ENCODE measurements around the gene SLC25A38. TPM values are rescaled to one million over a fixed set of nuclear protein-coding genes. Genes with fewer than 3 reads are reported as not detected.

The SLC25A38 gene
- total and polyA plus RNA-seq, 9 of the 15 experiments (the other 6 are each of a cell fraction or from before 2014, with no cell fraction given): 13.5 to 51.1 (median 30.6) TPM

DNA sequence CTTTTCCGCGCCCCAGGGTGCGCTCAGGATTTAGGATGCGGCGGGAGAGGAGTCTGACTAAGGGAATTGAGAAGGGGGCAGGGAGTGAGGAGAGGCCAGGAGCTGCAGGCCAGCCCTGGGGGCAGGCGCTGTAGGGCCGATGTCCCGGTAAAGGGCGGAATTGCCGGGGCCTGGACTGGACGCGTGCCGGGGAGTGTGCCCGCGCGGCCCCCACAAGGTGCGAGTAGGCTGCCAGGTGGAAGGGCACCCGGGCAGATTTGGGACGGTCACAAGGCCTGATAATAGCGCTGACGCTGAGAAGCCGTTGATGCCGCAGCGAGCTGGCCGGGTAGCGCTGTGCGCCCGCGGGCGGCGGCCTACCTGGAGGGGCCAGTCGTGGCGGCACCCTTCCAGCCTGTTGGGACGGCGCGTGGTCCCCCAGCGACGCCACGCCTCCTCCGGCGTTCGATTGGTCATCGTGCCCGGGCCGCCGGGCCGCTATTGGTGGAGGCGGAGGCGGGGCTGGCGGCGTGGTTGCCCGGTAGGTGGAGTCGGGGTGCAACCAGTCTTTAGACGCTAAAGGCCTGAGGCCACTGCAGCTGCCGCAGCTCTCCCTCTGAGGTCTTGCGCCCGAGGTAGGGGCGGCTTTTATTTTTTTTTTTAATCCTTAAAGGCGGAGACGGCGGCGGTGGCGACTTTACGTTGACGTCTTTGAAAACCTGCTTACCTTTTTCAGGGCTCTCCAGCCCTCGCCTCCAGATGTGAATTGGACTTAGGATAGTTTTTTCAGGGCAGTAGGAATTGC lies 903 bp downstream of the SLC25A38 start:
- in situ Hi-C loops (cut with MboI): loop anchor here (10.0 kb wide), 1 partner anchor 259 kb away; no protein-coding TSS in a partner anchor
- peak overlapping the region; percentile 79 to 94 for H3K9ac ChIP-seq (ENCODE audit: insufficient read depth in 1 of 2, low read depth in 2 of 2, low read length in 2 of 2)
- TF ChIP-seq U2AF1 (optimal IDR thresholded peaks at IDR 0.05; ENCODE audit: low read depth, low read length): peak; percentile 22
- TF ChIP-seq CAMTA2 (CRISPR knock-in tag; conservative IDR thresholded peaks at IDR 0.05): 0 out of 2 replicates have a peak, but pooled peaks have one; percentile 24
- TF ChIP-seq FOXK1 (CRISPR knock-in tag; IDR thresholded peaks at IDR 0.05; ENCODE audit: borderline replicate concordance): peak; percentile 71; the same call in 1 of the 2 replicates
- TF ChIP-seq RNF2 (IDR thresholded peaks at IDR 0.05): peak; percentile 44; the same call in 1 of the 2 replicates
- TF ChIP-seq, protein P1, sequence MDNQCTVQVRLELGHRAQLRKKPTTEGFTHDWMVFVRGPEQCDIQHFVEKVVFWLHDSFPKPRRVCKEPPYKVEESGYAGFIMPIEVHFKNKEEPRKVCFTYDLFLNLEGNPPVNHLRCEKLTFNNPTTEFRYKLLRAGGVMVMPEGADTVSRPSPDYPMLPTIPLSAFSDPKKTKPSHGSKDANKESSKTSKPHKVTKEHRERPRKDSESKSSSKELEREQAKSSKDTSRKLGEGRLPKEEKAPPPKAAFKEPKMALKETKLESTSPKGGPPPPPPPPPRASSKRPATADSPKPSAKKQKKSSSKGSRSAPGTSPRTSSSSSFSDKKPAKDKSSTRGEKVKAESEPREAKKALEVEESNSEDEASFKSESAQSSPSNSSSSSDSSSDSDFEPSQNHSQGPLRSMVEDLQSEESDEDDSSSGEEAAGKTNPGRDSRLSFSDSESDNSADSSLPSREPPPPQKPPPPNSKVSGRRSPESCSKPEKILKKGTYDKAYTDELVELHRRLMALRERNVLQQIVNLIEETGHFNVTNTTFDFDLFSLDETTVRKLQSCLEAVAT (IDR thresholded peaks at IDR 0.05): peak in 1 of 2 experiments; percentile 21; a peak in 1 of 4 replicates
- peak; percentile 65 to 68; a peak in 3 of 4 replicates for TF ChIP-seq NRF1 (conservative IDR thresholded peaks at IDR 0.05 in 1 of 2, IDR thresholded peaks at IDR 0.05 in 1 of 2)
- TF ChIP-seq, protein P2, sequence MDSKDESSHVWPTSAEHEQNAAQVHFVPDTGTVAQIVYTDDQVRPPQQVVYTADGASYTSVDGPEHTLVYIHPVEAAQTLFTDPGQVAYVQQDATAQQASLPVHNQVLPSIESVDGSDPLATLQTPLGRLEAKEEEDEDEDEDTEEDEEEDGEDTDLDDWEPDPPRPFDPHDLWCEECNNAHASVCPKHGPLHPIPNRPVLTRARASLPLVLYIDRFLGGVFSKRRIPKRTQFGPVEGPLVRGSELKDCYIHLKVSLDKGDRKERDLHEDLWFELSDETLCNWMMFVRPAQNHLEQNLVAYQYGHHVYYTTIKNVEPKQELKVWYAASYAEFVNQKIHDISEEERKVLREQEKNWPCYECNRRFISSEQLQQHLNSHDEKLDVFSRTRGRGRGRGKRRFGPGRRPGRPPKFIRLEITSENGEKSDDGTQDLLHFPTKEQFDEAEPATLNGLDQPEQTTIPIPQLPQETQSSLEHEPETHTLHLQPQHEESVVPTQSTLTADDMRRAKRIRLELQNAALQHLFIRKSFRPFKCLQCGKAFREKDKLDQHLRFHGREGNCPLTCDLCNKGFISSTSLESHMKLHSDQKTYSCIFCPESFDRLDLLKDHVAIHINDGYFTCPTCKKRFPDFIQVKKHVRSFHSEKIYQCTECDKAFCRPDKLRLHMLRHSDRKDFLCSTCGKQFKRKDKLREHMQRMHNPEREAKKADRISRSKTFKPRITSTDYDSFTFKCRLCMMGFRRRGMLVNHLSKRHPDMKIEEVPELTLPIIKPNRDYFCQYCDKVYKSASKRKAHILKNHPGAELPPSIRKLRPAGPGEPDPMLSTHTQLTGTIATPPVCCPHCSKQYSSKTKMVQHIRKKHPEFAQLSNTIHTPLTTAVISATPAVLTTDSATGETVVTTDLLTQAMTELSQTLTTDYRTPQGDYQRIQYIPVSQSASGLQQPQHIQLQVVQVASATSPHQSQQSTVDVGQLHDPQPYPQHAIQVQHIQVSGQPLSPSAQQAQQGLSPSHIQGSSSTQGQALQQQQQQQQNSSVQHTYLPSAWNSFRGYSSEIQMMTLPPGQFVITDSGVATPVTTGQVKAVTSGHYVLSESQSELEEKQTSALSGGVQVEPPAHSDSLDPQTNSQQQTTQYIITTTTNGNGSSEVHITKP (IDR thresholded peaks at IDR 0.05; ENCODE audit: partially characterized antibody): peak; percentile 12
- TF ChIP-seq, protein P3, sequence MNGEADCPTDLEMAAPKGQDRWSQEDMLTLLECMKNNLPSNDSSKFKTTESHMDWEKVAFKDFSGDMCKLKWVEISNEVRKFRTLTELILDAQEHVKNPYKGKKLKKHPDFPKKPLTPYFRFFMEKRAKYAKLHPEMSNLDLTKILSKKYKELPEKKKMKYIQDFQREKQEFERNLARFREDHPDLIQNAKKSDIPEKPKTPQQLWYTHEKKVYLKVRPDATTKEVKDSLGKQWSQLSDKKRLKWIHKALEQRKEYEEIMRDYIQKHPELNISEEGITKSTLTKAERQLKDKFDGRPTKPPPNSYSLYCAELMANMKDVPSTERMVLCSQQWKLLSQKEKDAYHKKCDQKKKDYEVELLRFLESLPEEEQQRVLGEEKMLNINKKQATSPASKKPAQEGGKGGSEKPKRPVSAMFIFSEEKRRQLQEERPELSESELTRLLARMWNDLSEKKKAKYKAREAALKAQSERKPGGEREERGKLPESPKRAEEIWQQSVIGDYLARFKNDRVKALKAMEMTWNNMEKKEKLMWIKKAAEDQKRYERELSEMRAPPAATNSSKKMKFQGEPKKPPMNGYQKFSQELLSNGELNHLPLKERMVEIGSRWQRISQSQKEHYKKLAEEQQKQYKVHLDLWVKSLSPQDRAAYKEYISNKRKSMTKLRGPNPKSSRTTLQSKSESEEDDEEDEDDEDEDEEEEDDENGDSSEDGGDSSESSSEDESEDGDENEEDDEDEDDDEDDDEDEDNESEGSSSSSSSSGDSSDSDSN (IDR thresholded peaks at IDR 0.05; ENCODE audit: borderline replicate concordance in 1 of 2, low read depth in 2 of 2, low read length in 2 of 2): peak in 1 of 2 experiments; percentile 72; a peak in 1 of 4 replicates
- TF ChIP-seq, protein P4, sequence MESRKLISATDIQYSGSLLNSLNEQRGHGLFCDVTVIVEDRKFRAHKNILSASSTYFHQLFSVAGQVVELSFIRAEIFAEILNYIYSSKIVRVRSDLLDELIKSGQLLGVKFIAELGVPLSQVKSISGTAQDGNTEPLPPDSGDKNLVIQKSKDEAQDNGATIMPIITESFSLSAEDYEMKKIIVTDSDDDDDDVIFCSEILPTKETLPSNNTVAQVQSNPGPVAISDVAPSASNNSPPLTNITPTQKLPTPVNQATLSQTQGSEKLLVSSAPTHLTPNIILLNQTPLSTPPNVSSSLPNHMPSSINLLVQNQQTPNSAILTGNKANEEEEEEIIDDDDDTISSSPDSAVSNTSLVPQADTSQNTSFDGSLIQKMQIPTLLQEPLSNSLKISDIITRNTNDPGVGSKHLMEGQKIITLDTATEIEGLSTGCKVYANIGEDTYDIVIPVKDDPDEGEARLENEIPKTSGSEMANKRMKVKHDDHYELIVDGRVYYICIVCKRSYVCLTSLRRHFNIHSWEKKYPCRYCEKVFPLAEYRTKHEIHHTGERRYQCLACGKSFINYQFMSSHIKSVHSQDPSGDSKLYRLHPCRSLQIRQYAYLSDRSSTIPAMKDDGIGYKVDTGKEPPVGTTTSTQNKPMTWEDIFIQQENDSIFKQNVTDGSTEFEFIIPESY (CRISPR knock-in tag; IDR thresholded peaks at IDR 0.05): 0 out of 2 replicates have a peak, but pooled peaks have one; percentile 42

More for the DNA sequence above, 903 bp downstream of the SLC25A38 start:
- no peaks in the 10 kb centered on the region for H3K9me3 ChIP-seq (replicated peaks; ENCODE audit: control insufficient read depth, insufficient read depth, low read depth, low read length)
- peaks cover 59% of the 10 kb centered on the region for H3K79me2 ChIP-seq (ENCODE audit: control insufficient read depth, insufficient read depth, low read length)
- H3K4me2 ChIP-seq (ENCODE audit: insufficient read depth, low read length): peak overlapping the region; percentile 83
- ChIA-PET CTCF (ENCODE audit: low intra/inter-chr PET ratio) (interaction anchor here (0.7 kb wide), 1 partner anchor 554 kb away, joined by 3 read pairs; no protein-coding TSS in a partner anchor), POLR2A (interaction anchor here (0.6 to 2.1 kb wide), 9 partner anchors 8 to 925 kb away, joined by 3 to 17 read pairs (median 3); partner anchors contain the start of genes EIF1B and RPSA)
- peaks cover 3 to 4% of the 10 kb centered on the region in 2 experiments; a peak in 2 of 5 replicates for H3K27me3 ChIP-seq (ENCODE audit: control insufficient read depth in 2 of 2, insufficient read depth in 2 of 2, low read length in 2 of 2)
- intact Hi-C loops (cut with micrococcal nuclease): loop anchor here (1.0 to 10.0 kb wide), 2 partner anchors 22 to 1071 kb away; partner anchors contain the start of genes RPL14 and RPSA
- peaks cover 27% of the 10 kb centered on the region for H4K20me1 ChIP-seq (replicated peaks; ENCODE audit: control insufficient read depth, insufficient read depth, low read length)
- WGBS (ENCODE audit: insufficient coverage, low coverage, missing lambda C conversion rate): under 1% methylated on average over 65 of the region's 66 CpGs
- H3K36me3 ChIP-seq (ENCODE audit: control insufficient read depth, insufficient read depth, low read length): peaks cover 11% of the 10 kb centered on the region
- ATAC-seq (peak; percentile 92), FAIRE-seq (peak; percentile 80), DNase-seq (ENCODE audit: extremely low read depth in 1 of 4, low spot score in 3 of 4) (peak; percentile 98 to 100 (median 99))
- peaks cover 47 to 52% of the 10 kb centered on the region in 2 experiments for H3K4me1 ChIP-seq (replicated peaks in 1 of 2; ENCODE audit: control insufficient read depth in 2 of 2, insufficient read depth in 2 of 2, low read length in 2 of 2)
- H2AFZ ChIP-seq (ENCODE audit: low read depth, low read length): peak overlapping the region; percentile 93
- peak overlapping the region; percentile 69 for H3K4me3 ChIP-seq
- BruUV-seq (replicated peaks): no TSS peak
- H3K27ac ChIP-seq (ENCODE audit: extremely low read depth, low read depth, low read length): peak overlapping the region; percentile 85
- peaks cover 11% of the 10 kb centered on the region for H3K9me1 ChIP-seq (ENCODE audit: control insufficient read depth, insufficient read depth, low read length)

All from K562 (cell line).